Nucleus accumbens (tissue), 56 donors: ENCODE results near the gene THAP4.

Source experiments
- DNase-seq, 56 donors: peaks; one replicate each; lab custom pipeline; 2025; lab: John Stamatoyannopoulos, UW

The THAP4 gene

GRCh38 chr2:241534701-241535375 lies 102.1 kb downstream of the THAP4 start:
- no peak for DNase-seq
